Measurements from ENCODE around the gene SVBP. TPM values are rescaled to one million over a fixed set of nuclear protein-coding genes. Genes with fewer than 3 reads are reported as not detected.

The SVBP gene
- total RNA-seq, 1 donor from 2014 or later = 7.3 TPM

DNA sequence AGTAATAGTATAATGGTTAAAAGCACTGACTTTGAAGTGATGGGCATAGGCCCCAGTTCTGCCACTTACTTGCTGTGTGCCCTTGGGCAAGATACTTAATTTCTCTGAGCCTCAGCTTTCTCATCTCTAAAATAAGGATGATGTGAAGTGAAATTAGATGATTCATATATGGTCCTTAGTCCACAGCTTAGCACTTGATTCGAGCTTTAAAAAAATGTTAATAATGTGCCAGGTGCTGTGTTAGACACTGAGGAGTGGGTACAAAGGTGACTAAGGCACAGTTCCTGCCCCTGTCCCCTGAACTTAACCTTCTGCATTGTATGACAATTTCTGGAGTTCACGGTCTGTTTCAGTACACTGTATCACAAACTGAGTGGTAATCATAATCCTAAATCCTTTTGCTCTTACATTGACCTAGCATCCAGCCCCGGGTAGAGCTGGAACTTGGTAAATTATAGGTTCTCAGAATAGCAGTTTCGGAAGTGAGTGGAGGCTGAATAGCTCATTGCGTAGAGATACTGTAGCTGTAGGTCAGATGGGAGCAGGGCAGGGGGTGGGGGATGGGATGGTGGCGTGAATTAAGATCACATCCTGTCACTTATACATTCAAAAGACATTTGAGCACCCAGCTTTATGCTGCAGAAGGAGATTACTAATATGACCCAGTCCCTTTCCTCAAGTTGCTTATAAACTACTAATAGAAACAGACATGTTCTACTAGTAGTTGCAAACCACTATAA, 30.7 kb upstream of the SVBP start:
- H3K36me3 Mint-ChIP-seq (ENCODE audit: low read depth) = peaks cover 37% of the 10 kb centered on the region
- no peak for DNase-seq
- H3K4me1 Mint-ChIP-seq = peaks cover 31% of the 10 kb centered on the region
- H3K9me3 Mint-ChIP-seq = no peaks in the 10 kb centered on the region
- H3K4me3 Mint-ChIP-seq = peak overlapping the region; percentile 96
- intact Hi-C loops (cut with micrococcal nuclease) = loop anchor here (2.0 to 10.0 kb wide), 4 partner anchors 77 to 487 kb away; partner anchors contain the start of genes CCDC30, MPL and YBX1
- H3K27ac Mint-ChIP-seq = peak overlapping the region; percentile 60
- H3K27me3 Mint-ChIP-seq = no peaks in the 10 kb centered on the region

DNA sequence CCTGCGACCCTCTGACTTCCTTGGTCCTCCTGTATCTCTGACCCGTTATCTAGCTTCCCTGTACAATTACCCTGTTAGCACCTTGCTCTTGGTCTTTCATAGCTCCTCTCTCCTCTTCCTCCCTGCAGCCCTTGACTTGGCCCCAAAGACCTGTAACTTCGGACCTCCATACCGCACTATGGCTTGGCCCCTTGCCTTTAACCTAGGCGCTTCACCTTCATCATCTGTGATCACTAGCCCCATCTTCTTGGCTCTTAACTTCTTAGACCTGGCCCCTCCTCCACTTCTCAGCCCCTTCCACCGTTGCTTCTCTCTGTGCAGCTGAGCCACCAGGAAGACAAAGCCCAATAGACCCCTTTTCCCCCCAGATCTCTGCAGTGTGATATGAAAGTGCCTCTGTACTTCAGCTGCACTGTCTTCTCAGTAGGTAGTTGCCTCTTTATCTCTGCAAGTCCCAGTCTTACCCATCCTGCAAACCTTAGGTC, 30.0 kb upstream of the SVBP start:
- H3K9me3 Mint-ChIP-seq = no peaks in the 10 kb centered on the region
- peak overlapping the region; percentile 96 for H3K4me3 Mint-ChIP-seq
- H3K27me3 Mint-ChIP-seq = no peaks in the 10 kb centered on the region
- intact Hi-C loops (cut with micrococcal nuclease) = loop anchor here (2.0 to 10.0 kb wide), 4 partner anchors 78 to 488 kb away; partner anchors contain the start of genes CCDC30, MPL and YBX1
- H3K4me1 Mint-ChIP-seq = peaks cover 31% of the 10 kb centered on the region
- no peak for DNase-seq
- H3K27ac Mint-ChIP-seq = peak overlapping the region; percentile 84
- H3K36me3 Mint-ChIP-seq (ENCODE audit: low read depth) = peaks cover 32% of the 10 kb centered on the region

- DNase-seq = peak; percentile 96
- Mint-ChIP-seq H3K36me3 (ENCODE audit: low read depth) (peaks cover 28% of the 10 kb centered on the region), H3K4me3 (peak within 1 kb of the TSS; percentile 96), H3K27me3 (no peaks in the 10 kb centered on the region), H3K27ac (peak within 1 kb of the TSS; percentile 84), H3K4me1 (peaks cover 31% of the 10 kb centered on the region), H3K9me3 (no peaks in the 10 kb centered on the region)
- intact Hi-C loops (cut with micrococcal nuclease) = loop anchor here (1.0 to 10.0 kb wide), 7 partner anchors 29 to 543 kb away; partner anchors contain the start of genes C1orf50, CCDC30, ERMAP and MED8
Measured at GRCh38 chr1:42846257-42847110, 29.3 kb upstream of the SVBP start, which contains the start of gene ZNF691. Gene ZNF691 (plus strand): TSS chr1:42846613. CDS start chr1:42849659, 3,046 bp downstream.

DNA sequence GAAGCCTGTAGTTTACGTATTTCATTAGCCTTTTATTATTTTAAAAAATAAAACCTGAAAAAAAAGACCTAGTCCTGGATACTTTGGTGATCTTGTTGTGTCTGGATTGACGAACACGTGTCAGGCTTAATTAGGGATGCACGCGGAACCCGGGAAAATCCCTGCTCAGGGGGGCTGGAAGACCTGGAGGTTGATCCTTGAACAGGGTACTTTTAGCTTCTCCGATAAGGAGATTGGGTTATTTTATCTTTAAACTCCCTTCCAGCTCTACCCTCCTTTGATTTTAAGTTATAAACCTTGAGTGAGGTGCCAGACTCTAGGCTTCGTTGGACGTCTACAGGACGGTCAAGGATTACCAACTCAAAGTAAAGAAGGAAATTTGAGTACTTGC, 28.7 kb upstream of the SVBP start:
- H3K36me3 Mint-ChIP-seq (ENCODE audit: low read depth) = peaks cover 21% of the 10 kb centered on the region
- no peaks in the 10 kb centered on the region for H3K27me3 Mint-ChIP-seq
- peak overlapping the region; percentile 96 for H3K4me3 Mint-ChIP-seq
- H3K27ac Mint-ChIP-seq = peak overlapping the region; percentile 84
- H3K9me3 Mint-ChIP-seq = no peaks in the 10 kb centered on the region
- H3K4me1 Mint-ChIP-seq = peaks cover 31% of the 10 kb centered on the region
- DNase-seq = no peak
- intact Hi-C loops (cut with micrococcal nuclease) = loop anchor here (1.0 to 10.0 kb wide), 7 partner anchors 29 to 543 kb away; partner anchors contain the start of genes C1orf50, CCDC30, ERMAP and MED8

DNA sequence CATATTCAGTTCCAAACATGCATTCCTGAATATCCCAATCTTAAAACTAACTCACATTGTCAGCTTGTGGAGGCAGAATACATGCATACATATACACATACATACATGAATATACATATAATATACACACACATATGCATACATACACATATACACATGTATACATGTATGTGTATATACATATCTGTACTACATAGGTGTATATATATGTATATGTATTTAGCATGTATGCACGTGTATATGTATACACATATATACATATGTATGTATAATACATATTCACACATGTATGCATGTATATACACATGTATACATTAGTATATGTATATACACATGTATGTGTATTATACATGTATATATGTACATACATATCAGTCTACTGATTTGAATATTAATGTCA, 28.0 kb upstream of the SVBP start:
- H3K4me1 Mint-ChIP-seq = peaks cover 31% of the 10 kb centered on the region
- intact Hi-C loops (cut with micrococcal nuclease) = loop anchor here (10.0 kb wide), 3 partner anchors 160 to 490 kb away; partner anchors contain the start of genes CCDC30, MPL and YBX1
- no peaks in the 10 kb centered on the region for H3K27me3 Mint-ChIP-seq
- DNase-seq = no peak
- peaks cover 15% of the 10 kb centered on the region for H3K36me3 Mint-ChIP-seq (ENCODE audit: low read depth)
- no peaks in the 10 kb centered on the region for H3K9me3 Mint-ChIP-seq
- H3K4me3 Mint-ChIP-seq = no peak overlapping the region
- H3K27ac Mint-ChIP-seq = no peak overlapping the region

GRCh38 chr1:42844592-42845140, 27.5 kb upstream of the SVBP start:
- intact Hi-C loops (cut with micrococcal nuclease) = loop anchor here (10.0 kb wide), 3 partner anchors 160 to 490 kb away; partner anchors contain the start of genes CCDC30, MPL and YBX1
- Mint-ChIP-seq H3K4me1 (peaks cover 28% of the 10 kb centered on the region), H3K27ac (no peak overlapping the region), H3K36me3 (ENCODE audit: low read depth) (peaks cover 9% of the 10 kb centered on the region), H3K9me3 (no peaks in the 10 kb centered on the region), H3K27me3 (no peaks in the 10 kb centered on the region), H3K4me3 (no peak overlapping the region)
- no peak for DNase-seq

DNA sequence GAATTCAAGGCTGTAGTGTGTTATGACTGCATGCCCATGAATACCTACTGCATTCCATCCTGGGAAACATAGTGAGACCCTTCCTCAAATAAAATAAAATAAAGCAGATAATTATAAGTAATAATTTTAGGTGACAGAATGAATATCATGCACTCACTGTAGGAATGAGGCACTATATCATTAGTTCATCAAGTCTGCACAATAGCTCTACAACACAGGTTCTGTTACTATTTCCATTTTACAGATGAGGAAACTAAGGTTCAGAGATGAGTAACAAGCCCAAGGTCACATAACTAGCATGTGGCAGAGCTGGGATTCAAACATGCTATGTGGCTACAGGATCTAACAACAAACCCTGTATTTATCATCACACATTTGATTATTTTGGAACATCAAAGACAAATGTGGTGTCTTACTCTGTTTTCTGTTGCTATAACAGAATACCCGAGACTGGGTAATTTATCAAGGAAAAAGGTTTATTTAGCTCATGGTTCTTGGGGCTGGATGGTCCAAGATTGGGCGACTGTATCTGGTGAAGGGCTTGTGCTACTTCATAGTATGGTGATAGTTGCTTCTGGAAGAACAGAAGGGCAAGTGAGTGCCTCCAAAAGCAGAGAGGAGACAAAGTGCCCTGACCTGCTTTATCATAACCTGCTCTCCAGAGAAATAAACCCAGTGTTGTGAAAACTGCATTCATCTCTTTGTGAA, 24.4 kb upstream of the SVBP start:
- Mint-ChIP-seq H3K27me3 (no peaks in the 10 kb centered on the region), H3K4me1 (peaks cover 7% of the 10 kb centered on the region), H3K27ac (no peak overlapping the region), H3K36me3 (ENCODE audit: low read depth) (peaks cover 2% of the 10 kb centered on the region), H3K4me3 (no peak overlapping the region), H3K9me3 (no peaks in the 10 kb centered on the region)
- intact Hi-C loops (cut with micrococcal nuclease) = loop anchor here (10.0 kb wide), 3 partner anchors 157 to 493 kb away; partner anchors contain the start of genes CCDC30, MPL and YBX1
- DNase-seq = no peak

GRCh38 chr1:42841010-42841409, 23.8 kb upstream of the SVBP start:
- no peak overlapping the region for H3K27ac Mint-ChIP-seq
- intact Hi-C loops (cut with micrococcal nuclease) = loop anchor here (10.0 kb wide), 3 partner anchors 156 to 494 kb away; partner anchors contain the start of genes CCDC30, MPL and YBX1
- no peaks in the 10 kb centered on the region for H3K27me3 Mint-ChIP-seq
- H3K36me3 Mint-ChIP-seq (ENCODE audit: low read depth) = peaks cover 2% of the 10 kb centered on the region
- H3K9me3 Mint-ChIP-seq = no peaks in the 10 kb centered on the region
- no peak for DNase-seq
- H3K4me1 Mint-ChIP-seq = peaks cover 6% of the 10 kb centered on the region
- H3K4me3 Mint-ChIP-seq = no peak overlapping the region

DNA sequence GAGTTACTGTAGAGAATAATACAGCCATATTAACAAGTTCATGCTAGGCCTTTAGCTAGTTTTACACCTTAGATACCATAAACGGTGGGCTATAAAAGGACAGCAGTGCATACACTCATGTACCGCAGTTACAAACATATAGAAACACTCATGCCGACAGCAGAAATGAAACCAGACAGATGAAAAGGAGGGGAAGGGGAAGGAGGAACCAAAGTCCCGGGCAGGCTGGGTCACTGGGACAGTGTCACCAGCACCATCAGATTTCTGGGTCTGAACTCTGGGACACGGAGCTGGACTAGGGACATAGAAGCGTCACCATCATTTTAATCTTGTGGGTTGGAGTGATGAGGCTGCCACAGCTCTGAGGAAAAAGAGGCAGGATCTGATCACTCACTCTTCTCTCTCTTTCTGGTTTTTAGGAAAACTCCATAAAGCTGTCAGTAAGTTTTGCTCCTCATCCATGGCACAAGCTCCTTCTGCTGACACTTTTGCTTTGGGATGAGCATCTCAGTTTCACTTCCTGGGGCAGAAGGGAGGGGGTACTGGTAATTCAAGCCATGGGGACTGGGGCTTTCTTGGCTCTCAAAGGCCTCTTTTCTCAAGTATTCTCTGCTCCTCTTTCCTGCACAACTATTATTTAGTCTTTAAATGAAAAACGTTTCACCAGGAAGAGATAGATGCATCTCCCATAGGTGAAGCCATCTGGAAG, 21.4 kb upstream of the SVBP start:
- no peak overlapping the region for H3K27ac Mint-ChIP-seq
- peaks cover 2% of the 10 kb centered on the region for H3K36me3 Mint-ChIP-seq (ENCODE audit: low read depth)
- H3K4me1 Mint-ChIP-seq = no peaks in the 10 kb centered on the region
- intact Hi-C loops (cut with micrococcal nuclease) = no loop called here
- no peak for DNase-seq
- no peaks in the 10 kb centered on the region for H3K9me3 Mint-ChIP-seq
- no peak overlapping the region for H3K4me3 Mint-ChIP-seq
- H3K27me3 Mint-ChIP-seq = no peaks in the 10 kb centered on the region

DNA sequence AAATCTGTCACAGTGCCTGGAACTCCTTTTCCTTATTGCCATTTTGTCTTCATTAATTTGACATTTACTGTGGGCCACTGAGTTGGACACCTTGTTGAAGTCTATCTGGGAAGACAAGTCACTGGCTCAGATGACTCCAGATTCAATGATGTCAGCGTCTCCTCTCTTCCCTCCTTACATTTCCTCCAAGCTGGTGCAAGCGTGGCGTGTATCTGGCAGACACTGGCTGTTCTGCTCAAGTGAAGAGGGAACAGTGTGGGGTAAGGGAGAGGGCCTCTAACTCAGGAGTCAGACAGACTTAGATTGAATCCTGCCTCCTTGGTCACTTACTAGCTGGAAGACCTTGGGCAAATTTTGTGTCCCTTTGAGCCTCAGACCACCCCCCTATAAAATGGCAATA, 20.5 kb upstream of the SVBP start:
- DNase-seq = no peak
- intact Hi-C loops (cut with micrococcal nuclease) = no loop called here
- no peaks in the 10 kb centered on the region for H3K9me3 Mint-ChIP-seq
- no peak overlapping the region for H3K27ac Mint-ChIP-seq
- no peak overlapping the region for H3K4me3 Mint-ChIP-seq
- no peaks in the 10 kb centered on the region for H3K4me1 Mint-ChIP-seq
- no peaks in the 10 kb centered on the region for H3K36me3 Mint-ChIP-seq (ENCODE audit: low read depth)
- H3K27me3 Mint-ChIP-seq = no peaks in the 10 kb centered on the region

GRCh38 chr1:42835422-42835821, 18.2 kb upstream of the SVBP start:
- H3K27me3 Mint-ChIP-seq = no peaks in the 10 kb centered on the region
- intact Hi-C loops (cut with micrococcal nuclease) = no loop called here

DNA sequence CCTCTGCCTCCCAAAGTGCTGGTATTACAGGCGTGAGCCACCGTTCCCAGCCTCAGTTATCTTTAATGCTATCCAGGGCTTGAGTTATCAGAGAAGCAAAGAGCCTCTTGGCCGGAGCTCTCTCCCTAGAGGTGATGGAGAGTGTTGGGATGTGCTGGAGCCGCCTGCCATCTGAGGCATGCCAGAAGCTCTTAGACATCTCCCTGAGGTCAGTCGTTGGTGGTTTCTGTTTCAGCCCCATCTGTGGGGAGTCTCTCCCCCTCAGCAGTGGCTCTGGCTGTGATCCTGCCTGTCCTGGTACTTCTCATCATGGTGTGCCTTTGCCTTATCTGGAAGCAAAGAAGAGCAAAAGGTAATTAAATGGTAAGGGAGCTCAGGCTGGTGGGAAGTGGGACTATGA, 17.6 kb upstream of the SVBP start:
- Mint-ChIP-seq H3K4me1 (no peaks in the 10 kb centered on the region), H3K36me3 (ENCODE audit: low read depth) (no peaks in the 10 kb centered on the region), H3K27me3 (no peaks in the 10 kb centered on the region), H3K9me3 (no peaks in the 10 kb centered on the region), H3K27ac (no peak overlapping the region), H3K4me3 (no peak overlapping the region)
- no peak for DNase-seq
- intact Hi-C loops (cut with micrococcal nuclease) = no loop called here

More at GRCh38 chr1:42835422-42835821, 18.2 kb upstream of the SVBP start:
- H3K4me1 Mint-ChIP-seq = no peaks in the 10 kb centered on the region
- no peaks in the 10 kb centered on the region for H3K9me3 Mint-ChIP-seq
- no peak for DNase-seq
- H3K4me3 Mint-ChIP-seq = no peak overlapping the region
- H3K36me3 Mint-ChIP-seq (ENCODE audit: low read depth) = no peaks in the 10 kb centered on the region
- H3K27ac Mint-ChIP-seq = no peak overlapping the region

All from activated CD4-positive, alpha-beta T cell treated with anti-CD3 and anti-CD28 coated beads, Interleukin-2, amount 10 ng/mL, durations not matched to agents 24 days and 14 days (primary cell).